Erythroblast (primary cell): ENCODE measurements around the gene ARHGEF25.

ENCODE experiments used
- GATA1 ChIP-seq: IDR thresholded peaks from 2 replicates; pipeline ENCODE4 v1.6.1; 2011; ENCODE audit warnings: low read depth, mild to moderate bottlenecking, control low read depth, low read length, moderate library complexity
- POLR2A ChIP-seq: IDR thresholded peaks from 2 replicates; pipeline ENCODE4 v1.6.1; 2011; ENCODE audit warnings: mild to moderate bottlenecking, low read length

GRCh38 chr12:57571926-57572762 lies 39.1 kb upstream of the ARHGEF25 start:
- TF ChIP-seq POLR2A (no peak), GATA1 (no peak)
